Activated CD4-positive, alpha-beta T cell treated with anti-CD3 and anti-CD28 coated beads, Interleukin-2, amount 50 U/mL, for 4 hours (primary cell): ENCODE data around the gene AKR1C1.
"Not testable (repeated sequence)": the region's sequence is repeated elsewhere in the genome, so short reads cannot be mapped to it uniquely, and the experiment has no call there.

Source experiments
- DNase-seq, 2 experiments: peaks; one replicate each; pipeline ENCODE4 v3.0.0-alpha.2; 2020

AKR1C1 gene

GRCh38 chr10:4962876-4963814 is at the start of gene AKR1C1:
Gene AKR1C1, plus strand, starts transcription at chr10:4963415. Its CDS starts 30 bp downstream, at chr10:4963445.
- DNase-seq = not testable (repeated sequence)

GRCh38 chr10:4914213-4914850 is 48.9 kb upstream of the AKR1C1 start:
- no peak for DNase-seq

DNA sequence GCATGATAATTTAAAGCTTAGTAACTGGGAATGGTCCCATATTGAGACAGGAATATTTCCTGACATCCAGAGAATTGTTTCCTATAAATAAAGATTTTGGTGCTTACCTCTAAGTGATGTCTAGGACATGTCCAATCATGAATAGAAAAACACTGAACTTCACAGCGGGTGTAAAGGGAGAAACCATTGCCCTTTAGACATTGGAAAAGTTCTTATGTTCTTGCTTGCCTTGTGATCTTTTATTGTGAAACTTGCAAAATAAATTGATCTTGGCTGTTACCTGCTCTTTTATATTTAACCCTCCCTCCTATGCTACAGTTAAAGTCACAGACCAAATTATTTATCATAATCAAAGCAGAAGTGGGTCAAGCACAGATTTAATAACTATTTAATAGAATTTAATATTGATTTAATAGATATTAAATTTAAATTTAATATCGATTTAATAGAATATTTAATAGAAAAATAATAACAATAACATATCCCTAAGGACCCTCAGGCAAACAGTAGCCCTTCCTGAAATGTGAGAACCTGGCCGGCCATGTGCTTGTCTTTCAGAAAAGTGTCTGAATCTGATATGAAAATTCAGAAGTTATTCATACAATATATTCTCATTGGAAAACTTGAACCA is 47.0 kb upstream of the AKR1C1 start:
- no peak for DNase-seq

DNA sequence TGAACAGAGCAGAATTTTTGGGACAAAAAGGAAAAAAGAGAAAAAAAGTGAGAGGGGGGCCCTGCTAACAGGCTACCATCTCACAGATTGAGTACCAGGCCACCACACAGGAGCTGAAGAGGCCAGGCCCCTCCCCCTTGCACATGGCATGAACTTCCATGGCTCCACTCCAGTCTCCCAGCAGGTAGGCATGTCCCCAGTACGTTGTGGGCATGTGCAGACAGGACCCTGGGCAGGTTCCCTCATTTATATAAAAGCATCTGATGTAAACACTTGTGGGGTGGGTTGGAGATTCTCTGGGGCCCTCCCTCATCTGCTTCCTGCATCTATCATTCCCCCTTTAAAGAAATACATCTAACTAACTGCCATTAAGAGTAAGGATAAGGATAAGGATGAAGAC is 45.0 kb upstream of the AKR1C1 start:
- DNase-seq = no peak

DNA sequence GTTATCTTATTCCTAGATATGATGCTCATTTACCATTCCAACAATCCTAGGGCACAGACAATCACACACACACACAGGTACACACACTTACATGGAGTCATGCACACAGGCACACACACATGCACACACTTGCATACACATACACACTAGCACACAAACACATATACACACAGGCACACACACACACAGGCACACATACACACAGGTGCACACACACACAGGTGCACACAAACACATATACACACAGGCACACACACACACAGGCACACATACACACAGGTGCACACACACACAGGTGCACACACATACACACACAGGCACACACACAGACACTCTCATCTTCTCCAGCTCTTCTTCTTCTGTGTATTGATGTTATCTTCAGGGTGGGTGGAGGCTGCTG is 38.7 kb upstream of the AKR1C1 start:
- not testable (repeated sequence) for DNase-seq

DNA sequence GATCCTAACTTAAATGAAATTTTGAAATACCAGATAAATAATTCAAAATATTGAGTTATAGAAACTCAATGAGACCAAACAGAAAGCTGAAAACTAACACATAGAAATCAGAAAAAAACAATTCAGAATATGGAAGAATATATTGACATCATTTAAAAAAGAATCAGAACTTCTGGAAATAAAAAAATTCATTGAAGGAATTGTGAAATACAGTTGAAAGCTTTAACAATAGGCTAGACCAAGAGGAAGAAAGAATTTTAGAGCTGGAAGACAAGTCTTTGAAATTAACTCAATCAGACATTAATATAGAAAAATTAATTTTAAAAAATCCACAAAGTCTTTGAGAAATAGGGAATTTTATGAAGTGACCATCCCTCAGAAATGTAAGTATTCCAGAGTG is 36.8 kb upstream of the AKR1C1 start:
- DNase-seq = no peak

DNA sequence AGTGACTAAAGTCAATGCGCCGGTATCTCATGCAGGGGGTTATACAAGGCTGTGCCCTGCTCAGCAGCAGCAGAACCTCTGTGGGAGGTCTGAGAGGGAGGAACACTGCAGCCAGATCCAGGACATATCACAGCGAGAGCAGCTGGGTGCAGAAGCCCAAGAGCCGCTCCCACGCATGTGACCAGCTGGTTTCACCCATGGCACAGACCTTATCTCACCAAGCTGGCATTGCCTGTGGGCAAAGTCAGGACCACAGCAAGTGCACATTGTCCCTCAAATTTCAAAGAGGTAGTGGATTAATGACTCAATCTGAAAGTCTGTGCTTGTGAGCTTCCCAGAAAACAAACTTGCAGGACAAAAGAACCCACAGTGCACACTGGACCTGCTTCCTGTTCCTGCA is 31.6 kb upstream of the AKR1C1 start:
- no peak for DNase-seq

DNA sequence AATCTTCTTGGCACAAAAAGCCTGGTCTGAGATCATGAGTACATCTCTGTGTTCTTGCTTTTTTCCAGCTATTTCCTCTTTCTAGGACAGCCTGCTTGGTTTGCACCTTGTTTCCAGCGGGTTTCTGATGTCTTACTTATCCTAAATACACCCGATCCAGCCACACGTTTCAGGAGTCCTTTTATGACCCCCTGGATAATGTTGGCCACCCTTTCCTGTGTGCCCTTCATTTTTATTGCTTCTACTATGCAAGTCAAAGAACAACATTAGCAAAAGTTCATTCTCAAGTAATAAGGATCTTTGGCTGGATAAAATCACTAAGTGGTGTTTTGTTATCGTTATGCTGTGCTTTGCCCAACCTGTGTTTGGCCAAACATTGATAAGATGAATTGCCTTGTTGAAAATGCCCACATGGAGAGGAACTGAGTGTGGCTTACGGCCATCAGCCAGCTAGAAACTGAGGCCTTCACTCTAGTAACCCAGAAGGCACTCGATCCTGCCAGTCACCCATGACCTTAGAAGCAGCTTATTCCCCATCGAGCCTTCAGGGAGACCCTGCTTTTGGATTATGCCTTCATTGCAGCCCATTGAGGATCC is 28.7 kb upstream of the AKR1C1 start:
- DNase-seq = no peak

- DNase-seq = no peak
Measured at GRCh38 chr10:4937346-4937745, 25.9 kb upstream of the AKR1C1 start.

GRCh38 chr10:4939224-4940072 is 23.8 kb upstream of the AKR1C1 start:
- DNase-seq = no peak

DNA sequence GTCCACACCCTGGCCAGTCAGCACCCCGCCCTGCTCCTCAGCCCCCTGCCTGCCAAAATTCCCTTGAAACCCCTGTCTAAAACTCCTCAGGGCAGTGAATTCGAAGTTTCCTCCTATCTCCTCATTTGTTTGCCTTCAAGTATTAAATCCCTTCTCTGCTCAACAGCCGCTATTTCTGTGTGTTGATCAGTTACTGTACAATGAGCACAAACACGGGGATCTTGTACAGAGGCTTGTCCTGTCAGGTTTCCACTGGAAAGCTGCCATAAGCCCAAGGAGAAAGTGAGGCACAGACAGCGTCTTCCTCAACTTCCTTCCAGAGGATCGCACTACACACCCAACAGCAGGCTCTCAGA is 23.2 kb upstream of the AKR1C1 start:
- not testable (repeated sequence) for DNase-seq

- not testable (repeated sequence) for DNase-seq
Measured at GRCh38 chr10:4940909-4941308, 22.3 kb upstream of the AKR1C1 start.

DNA sequence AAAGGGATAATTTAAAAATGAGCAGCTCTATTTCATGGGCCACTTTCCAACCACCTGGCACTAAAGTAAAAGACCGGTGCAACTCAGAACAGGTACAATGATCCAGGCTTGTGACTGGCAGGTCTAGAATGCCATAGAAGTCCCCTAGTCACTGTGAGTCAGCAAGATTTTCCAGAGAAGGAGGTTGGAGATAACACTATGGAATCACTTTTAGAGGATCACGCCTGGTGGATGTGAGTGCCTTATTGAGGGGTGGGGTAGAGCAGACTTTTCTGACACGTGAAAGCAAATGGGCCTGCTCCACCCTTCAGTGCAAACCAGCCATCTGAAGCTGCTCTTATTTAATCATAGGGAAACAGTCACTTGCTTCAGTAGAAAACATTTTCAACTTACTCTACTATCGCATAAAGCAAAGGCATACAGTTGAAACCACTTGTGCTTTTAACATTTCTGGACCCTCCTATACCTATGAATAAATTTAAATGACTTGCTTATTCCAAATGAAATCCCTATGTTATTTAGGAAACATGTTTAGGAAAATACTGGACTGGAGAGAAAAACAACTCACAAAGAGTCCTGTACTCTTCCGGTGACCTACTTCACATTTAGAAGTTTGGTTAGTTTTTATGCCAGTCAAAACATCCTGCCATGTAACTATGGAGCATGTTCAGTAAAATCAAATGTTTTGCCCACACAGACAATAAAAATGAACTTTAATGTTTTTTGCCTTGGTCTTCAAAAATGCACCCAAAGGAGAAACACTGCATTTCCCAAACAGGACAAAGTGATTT is 21.5 kb upstream of the AKR1C1 start:
- no peak for DNase-seq

GRCh38 chr10:4942931-4943330 is 20.3 kb upstream of the AKR1C1 start:
- DNase-seq = not testable (repeated sequence)

DNA sequence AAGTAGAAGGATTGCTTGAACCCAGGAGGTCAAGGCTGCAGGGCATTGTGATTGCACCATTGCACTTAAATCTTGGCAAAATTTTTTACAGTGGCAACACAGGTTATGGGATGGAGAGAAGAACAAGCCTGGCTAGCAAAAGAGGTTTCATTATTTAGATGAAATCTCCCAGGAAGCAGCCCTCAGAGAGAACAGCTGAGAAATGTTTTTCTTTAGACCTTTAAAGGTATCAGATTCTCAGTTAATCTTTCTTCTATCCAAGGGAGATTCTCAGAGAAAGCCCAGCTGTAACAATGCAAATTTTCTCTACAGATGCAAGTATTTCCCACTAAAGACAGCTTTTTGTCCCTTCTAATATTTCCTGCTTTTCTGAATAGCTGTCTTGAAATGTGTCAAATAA is 19.8 kb upstream of the AKR1C1 start:
- not testable (repeated sequence) for DNase-seq

DNA sequence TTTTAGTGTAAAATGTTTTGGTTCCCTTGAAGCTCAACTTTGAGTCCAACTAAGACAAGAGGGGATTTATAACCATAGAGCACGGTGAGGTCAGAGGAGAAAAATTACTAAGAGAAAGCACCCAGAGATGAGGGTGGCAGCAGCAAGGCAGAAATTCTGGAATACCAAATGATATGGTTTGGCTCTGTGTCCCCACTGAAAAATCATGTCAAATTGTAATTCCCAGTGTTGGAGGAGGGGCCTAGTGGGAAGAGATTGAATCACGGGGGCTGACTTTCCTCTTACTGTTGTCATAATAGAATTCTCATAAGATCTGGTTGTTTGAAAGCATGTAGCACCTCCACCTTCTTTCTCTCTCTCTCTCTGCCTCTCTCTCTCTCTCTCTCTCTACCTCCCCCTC is 19.4 kb upstream of the AKR1C1 start:
- no peak for DNase-seq

- DNase-seq = no peak
Measured at GRCh38 chr10:4944841-4945240, 18.4 kb upstream of the AKR1C1 start.

DNA sequence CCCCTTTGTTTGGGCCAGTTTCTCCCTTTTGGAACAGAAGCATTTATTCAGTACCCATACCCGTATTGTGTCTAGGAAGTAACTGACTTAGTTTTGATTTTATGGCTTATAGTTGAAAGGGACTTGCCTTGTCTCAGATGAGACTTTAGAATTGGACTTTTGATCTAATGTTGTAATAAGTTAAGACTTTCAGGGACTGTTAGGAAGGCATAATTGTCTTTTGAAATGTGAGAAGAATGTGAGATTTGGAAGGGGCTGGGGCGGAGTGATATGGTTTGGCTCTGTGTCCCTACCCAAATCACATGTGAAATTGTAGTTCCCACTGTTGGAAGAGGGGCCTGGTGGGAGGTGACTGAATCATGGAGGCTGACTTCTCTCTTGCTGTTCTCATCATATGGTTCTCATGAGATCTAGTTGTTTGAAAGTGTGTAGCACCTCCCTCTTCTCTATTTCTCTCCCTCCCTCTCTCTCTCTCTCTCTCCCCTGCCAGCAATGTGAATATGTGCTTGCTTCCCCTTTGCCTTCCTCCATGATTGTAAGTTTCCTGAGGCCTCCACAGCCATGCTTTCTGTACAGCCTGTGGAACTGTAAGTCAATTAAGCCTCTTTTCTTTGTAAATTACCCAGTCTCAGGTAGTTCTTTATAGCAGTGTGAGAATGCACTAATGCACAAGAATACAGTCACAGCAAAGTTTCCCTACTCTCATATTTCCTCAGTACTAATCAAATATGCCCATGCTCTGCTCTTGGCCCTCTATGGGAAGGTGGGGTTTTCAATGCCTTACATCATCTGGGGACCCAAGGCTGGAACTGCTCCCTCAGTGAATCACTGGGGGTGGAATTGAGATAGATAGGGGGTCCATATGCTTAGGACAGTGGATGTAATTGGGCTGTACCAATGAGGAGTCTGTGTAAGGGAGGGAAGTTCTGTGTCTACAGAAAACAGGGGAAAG is 17.2 kb upstream of the AKR1C1 start:
- DNase-seq = no peak

DNA sequence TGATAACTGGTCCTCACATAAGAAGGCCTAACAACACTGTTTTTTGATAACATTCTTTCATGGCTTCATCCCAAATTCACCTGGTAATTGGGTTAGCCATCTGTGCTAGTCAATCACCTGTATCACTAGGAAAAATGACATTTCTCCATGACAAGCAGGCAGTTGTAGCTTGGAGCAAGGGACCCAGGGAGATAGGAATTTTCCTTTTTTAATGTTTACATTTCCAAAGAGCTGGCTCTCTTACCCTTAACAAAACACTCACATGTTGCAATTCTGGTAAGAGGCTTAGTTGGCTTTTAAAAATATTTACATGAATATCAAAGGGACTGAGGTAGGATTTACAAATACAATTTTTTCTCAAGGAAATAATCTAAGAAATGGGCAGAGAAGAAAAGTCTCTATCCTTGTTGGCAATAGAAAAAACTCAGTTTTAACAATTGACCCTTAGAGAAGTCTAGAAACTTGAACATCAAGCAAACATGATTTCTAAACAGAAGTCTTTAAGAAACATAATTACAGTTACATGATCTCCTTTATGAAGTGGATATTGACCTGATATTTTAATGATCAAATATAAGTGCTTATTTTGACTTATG is 16.1 kb upstream of the AKR1C1 start:
- DNase-seq = no peak
